ENCODE results near the gene VPS35L. TPM values are rescaled to one million over a fixed set of nuclear protein-coding genes. Genes with fewer than 3 reads are reported as not detected.

VPS35L gene
- total and polyA plus RNA-seq, 2 of the 13 experiments (the other 11 are each of a cell fraction or from before 2014, with no cell fraction given) = 1.4 to 1.6 TPM

GRCh38 chr16:19717741-19718623, 162.5 kb downstream of the VPS35L start, which contains the start of the genes IQCK and KNOP1 (continued):
- TF ChIP-seq AKNA (CRISPR knock-in tag; IDR thresholded peaks at IDR 0.05; ENCODE audit: borderline replicate concordance) (no peak), HDAC1 (CRISPR knock-in tag; IDR thresholded peaks at IDR 0.05) (peak; percentile 100), FOXO4 (CRISPR knock-in tag; conservative IDR thresholded peaks at IDR 0.05) (no peak), ZNF496 (CRISPR knock-in tag; IDR thresholded peaks at IDR 0.05; ENCODE audit: insufficient replicate concordance) (no peak), SMAD3 (CRISPR knock-in tag; IDR thresholded peaks at IDR 0.05) (peak; percentile 27; the same call in 1 of the 2 replicates), FOXC1 (CRISPR knock-in tag; IDR thresholded peaks at IDR 0.05; ENCODE audit: borderline replicate concordance) (peak; percentile 93), ZBTB42 (CRISPR knock-in tag; IDR thresholded peaks at IDR 0.05) (peak; percentile 89), RBM22 (optimal IDR thresholded peaks at IDR 0.05; ENCODE audit: low read length) (peak; percentile 30), ETS1 (CRISPR knock-in tag; IDR thresholded peaks at IDR 0.05) (no peak), KLF9 (CRISPR knock-in tag; IDR thresholded peaks at IDR 0.05; ENCODE audit: low read depth) (0 out of 2 replicates have a peak, but pooled peaks have one; percentile 53), DRAP1 (CRISPR knock-in tag; IDR thresholded peaks at IDR 0.05) (peak; percentile 77), ZNF777 (CRISPR knock-in tag; IDR thresholded peaks at IDR 0.05) (peak; percentile 86), EED (CRISPR knock-in tag; IDR thresholded peaks at IDR 0.05) (no peak; the same call in 1 of the 2 replicates), ZNF180 (CRISPR knock-in tag; IDR thresholded peaks at IDR 0.05; ENCODE audit: borderline replicate concordance, low read depth) (peak; percentile 69; the same call in 1 of the 2 replicates), NFKB2 (CRISPR knock-in tag; IDR thresholded peaks at IDR 0.05; ENCODE audit: borderline replicate concordance) (peak; percentile 95), RAD21 (CRISPR knock-in tag; IDR thresholded peaks at IDR 0.05) (peak; percentile 75), PPARG (CRISPR knock-in tag; conservative IDR thresholded peaks at IDR 0.05) (no peak), KAT7 (CRISPR knock-in tag; IDR thresholded peaks at IDR 0.05; ENCODE audit: borderline replicate concordance) (peak; percentile 92), GLI4 (CRISPR knock-in tag; IDR thresholded peaks at IDR 0.05; ENCODE audit: borderline replicate concordance) (peak; percentile 84; the same call in 1 of the 2 replicates), ZNF740 (CRISPR knock-in tag; IDR thresholded peaks at IDR 0.05) (no peak; the same call in 1 of the 2 replicates), ZBTB21 (CRISPR knock-in tag; IDR thresholded peaks at IDR 0.05) (0 out of 2 replicates have a peak, but pooled peaks have one; percentile 29)

All from HepG2 (cell line).